Endothelial cell of umbilical vein (primary cell): ENCODE data around the gene CCDC157.

Experiments used
- EZH2 ChIP-seq: IDR thresholded peaks from 2 replicates; pipeline ENCODE4 v1.6.1; 2012; ENCODE audit warnings: borderline replicate concordance, low read depth, mild to moderate bottlenecking, moderate library complexity, low read length, inconsistent platforms; ENCODE audit not compliant: severe bottlenecking
- MYC ChIP-seq: IDR thresholded peaks from one replicate; pipeline ENCODE4 v1.6.1; 2011; ENCODE audit warnings: mild to moderate bottlenecking, low read depth, low read length
- POLR2A ChIP-seq: IDR thresholded peaks from 2 replicates; pipeline ENCODE4 v1.6.1; 2012; ENCODE audit warnings: low read depth, mild to moderate bottlenecking, control low read depth, low read length
- POLR2AphosphoS5 ChIP-seq: IDR thresholded peaks from 2 replicates; pipeline ENCODE4 v1.6.1; 2012; ENCODE audit warnings: low read depth, mild to moderate bottlenecking, control low read depth, low read length, moderate library complexity; ENCODE audit not compliant: insufficient read depth
- TF ChIP-seq, protein P1 (sequence below): IDR thresholded peaks from 2 replicates; pipeline ENCODE4 v1.6.1; 2011; ENCODE audit not compliant: insufficient read depth, insufficient read length
- TF ChIP-seq, protein P2 (sequence below), 2 donors: IDR thresholded peaks; 1 replicate in 1 of 2; 2 replicates in 1 of 2; pipeline ENCODE4 v1.5.1; 2011; ENCODE audit warnings: low read length in 2 of 2, mild to moderate bottlenecking in 2 of 2, moderate library complexity in 2 of 2, control low read depth in 1 of 2, inconsistent platforms in 1 of 2, low read depth in 1 of 2; ENCODE audit not compliant: insufficient read depth in 1 of 2; ENCODE audit errors: extremely low read depth in 1 of 2

DNA sequence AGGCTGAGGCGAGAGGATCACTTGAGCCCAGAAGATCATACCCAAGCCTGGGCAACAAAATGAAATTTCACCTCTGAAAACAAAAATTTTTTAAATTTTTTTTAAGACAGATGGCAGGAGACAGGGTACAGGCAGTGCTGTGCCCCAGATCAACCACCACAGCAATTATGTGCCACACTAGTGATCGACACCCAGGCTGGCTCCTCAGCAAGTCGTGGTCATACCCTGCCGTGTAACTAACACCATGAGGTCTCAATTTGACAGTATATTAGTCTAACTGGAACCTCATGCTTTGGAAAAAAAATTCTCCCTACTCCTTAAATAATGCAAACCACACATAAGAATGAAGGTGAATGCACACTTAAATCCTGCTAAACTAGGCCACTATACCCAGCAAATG is 8.4 kb upstream of the CCDC157 start:
- TF ChIP-seq, protein P1, sequence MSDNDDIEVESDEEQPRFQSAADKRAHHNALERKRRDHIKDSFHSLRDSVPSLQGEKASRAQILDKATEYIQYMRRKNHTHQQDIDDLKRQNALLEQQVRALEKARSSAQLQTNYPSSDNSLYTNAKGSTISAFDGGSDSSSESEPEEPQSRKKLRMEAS: no peak
- TF ChIP-seq POLR2AphosphoS5 (no peak), EZH2 (no peak), POLR2A (no peak), MYC (no peak)
- TF ChIP-seq, protein P2, sequence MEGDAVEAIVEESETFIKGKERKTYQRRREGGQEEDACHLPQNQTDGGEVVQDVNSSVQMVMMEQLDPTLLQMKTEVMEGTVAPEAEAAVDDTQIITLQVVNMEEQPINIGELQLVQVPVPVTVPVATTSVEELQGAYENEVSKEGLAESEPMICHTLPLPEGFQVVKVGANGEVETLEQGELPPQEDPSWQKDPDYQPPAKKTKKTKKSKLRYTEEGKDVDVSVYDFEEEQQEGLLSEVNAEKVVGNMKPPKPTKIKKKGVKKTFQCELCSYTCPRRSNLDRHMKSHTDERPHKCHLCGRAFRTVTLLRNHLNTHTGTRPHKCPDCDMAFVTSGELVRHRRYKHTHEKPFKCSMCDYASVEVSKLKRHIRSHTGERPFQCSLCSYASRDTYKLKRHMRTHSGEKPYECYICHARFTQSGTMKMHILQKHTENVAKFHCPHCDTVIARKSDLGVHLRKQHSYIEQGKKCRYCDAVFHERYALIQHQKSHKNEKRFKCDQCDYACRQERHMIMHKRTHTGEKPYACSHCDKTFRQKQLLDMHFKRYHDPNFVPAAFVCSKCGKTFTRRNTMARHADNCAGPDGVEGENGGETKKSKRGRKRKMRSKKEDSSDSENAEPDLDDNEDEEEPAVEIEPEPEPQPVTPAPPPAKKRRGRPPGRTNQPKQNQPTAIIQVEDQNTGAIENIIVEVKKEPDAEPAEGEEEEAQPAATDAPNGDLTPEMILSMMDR (IDR thresholded peaks at IDR 0.05; ENCODE audit: extremely low read depth in 1 of 2, insufficient read depth in 1 of 2, low read depth in 1 of 2, low read length in 2 of 2): no peak
